Activated B cell treated with CpG ODN at 0.5 μM for 24 hours (primary cell): ENCODE data around the gene MFSD1. TPM values are rescaled to one million over a fixed set of nuclear protein-coding genes. Genes with fewer than 3 reads are reported as not detected.

Experiments
- ATAC-seq: fragments of 200-7000 bp; cut with Tn5 transposase; one replicate; pipeline ENCODE4 v1.10.0; 2021; ENCODE audit warnings: low read depth, mild to moderate bottlenecking, moderate library complexity
- CTCF ChIA-PET: fragments of 350-600 bp; sonication (Branson Sonifier 250); formaldehyde crosslinking; loops from one replicate; lab custom pipeline; 2021; ENCODE audit warnings: antibody characterized with exemption; lab: Charles Lee
- POLR2A ChIA-PET: fragments of 350-600 bp; sonication (Branson Sonifier 250); formaldehyde crosslinking; loops from one replicate; lab custom pipeline; 2021; ENCODE audit warnings: antibody characterized with exemption; lab: Charles Lee
- DNase-seq: peaks from one replicate; pipeline ENCODE4 v3.0.0; 2022
- H3K27ac Mint-ChIP-seq: one replicate; pipeline ENCODE4 v1.8.0; 2020; ENCODE audit warnings: mixed read lengths
- H3K27me3 Mint-ChIP-seq: one replicate; pipeline ENCODE4 v1.8.0; 2021; ENCODE audit warnings: mixed read lengths
- H3K36me3 Mint-ChIP-seq: one replicate; pipeline ENCODE4 v1.8.0; 2021; ENCODE audit warnings: low read depth, mixed read lengths
- H3K4me1 Mint-ChIP-seq: one replicate; pipeline ENCODE4 v1.8.0; 2021; ENCODE audit warnings: mixed read lengths
- H3K4me3 Mint-ChIP-seq: one replicate; pipeline ENCODE4 v1.8.0; 2020; ENCODE audit warnings: mild to moderate bottlenecking, mixed read lengths
- H3K9me3 Mint-ChIP-seq: one replicate; pipeline ENCODE4 v1.8.0; 2020; ENCODE audit warnings: mixed read lengths
- CTCF ChIP-seq: fragments of 200-600 bp; IDR thresholded peaks from one replicate; pipeline ENCODE4 v1.8.0; 2022; ENCODE audit warnings: antibody characterized with exemption, mild to moderate bottlenecking
- intact Hi-C: fragments of 100-400 bp; cut with micrococcal nuclease; formaldehyde crosslinking; loops from one replicate; pipeline ENCODE4 v1.15.1; 2024
- total RNA-seq: library from RNA; stranded (reverse); gene quantifications from 2 replicates; pipeline ENCODE4 v1.2.3, GENCODE V29; 2022

MFSD1 gene
- total RNA-seq, 1 donor from 2014 or later: 41.6 TPM

GRCh38 chr3:158809642-158810041 lies 7.8 kb downstream of the MFSD1 start:
- H3K9me3 Mint-ChIP-seq: no peaks in the 10 kb centered on the region
- H3K36me3 Mint-ChIP-seq: peaks cover 83% of the 10 kb centered on the region
- ATAC-seq (no peak), DNase-seq (no peak)
- H3K4me3 Mint-ChIP-seq: no peak overlapping the region
- intact Hi-C loops: loop anchor here (10.0 kb wide), 1 partner anchor 1755 kb away; the partner anchor contains the start of gene KPNA4
- peaks cover 9% of the 10 kb centered on the region for H3K4me1 Mint-ChIP-seq
- H3K27ac Mint-ChIP-seq: no peak overlapping the region
- no peak for TF ChIP-seq CTCF
- ChIA-PET CTCF (no interaction called here), POLR2A (no interaction called here)
- no peaks in the 10 kb centered on the region for H3K27me3 Mint-ChIP-seq

- no peak for ATAC-seq
- POLR2A ChIA-PET: interaction anchor here (0.6 kb wide), 1 partner anchor 86 kb away, joined by 3 read pairs; no protein-coding TSS in a partner anchor
Observed at GRCh38 chr3:158810823-158811724, 9.2 kb downstream of the MFSD1 start.

GRCh38 chr3:158819282-158819681 lies 17.4 kb downstream of the MFSD1 start:
- CTCF ChIA-PET: no interaction called here

More at GRCh38 chr3:158810823-158811724, 9.2 kb downstream of the MFSD1 start:
- H3K27me3 Mint-ChIP-seq: no peaks in the 10 kb centered on the region
- H3K36me3 Mint-ChIP-seq: peaks cover 76% of the 10 kb centered on the region
- no peak for DNase-seq
- H3K27ac Mint-ChIP-seq: no peak overlapping the region
- H3K4me1 Mint-ChIP-seq: peaks cover 2% of the 10 kb centered on the region
- H3K9me3 Mint-ChIP-seq: no peaks in the 10 kb centered on the region
- intact Hi-C loops: no loop called here
- TF ChIP-seq CTCF: no peak
- H3K4me3 Mint-ChIP-seq: no peak overlapping the region
- CTCF ChIA-PET: no interaction called here

GRCh38 chr3:158820521-158820920 lies 18.7 kb downstream of the MFSD1 start:
- Mint-ChIP-seq H3K27me3 (no peaks in the 10 kb centered on the region), H3K4me1 (no peaks in the 10 kb centered on the region), H3K36me3 (peaks cover 73% of the 10 kb centered on the region), H3K4me3 (no peak overlapping the region), H3K27ac (no peak overlapping the region), H3K9me3 (no peaks in the 10 kb centered on the region)
- no peak for DNase-seq
- ChIA-PET POLR2A (no interaction called here), CTCF (interaction anchor here (0.6 kb wide), 1 partner anchor 1623 kb away, joined by 4 read pairs; no protein-coding TSS in a partner anchor)
- intact Hi-C loops: no loop called here
- no peak for ATAC-seq
- no peak for TF ChIP-seq CTCF

More at GRCh38 chr3:158819282-158819681, 17.4 kb downstream of the MFSD1 start:
- DNase-seq: no peak
- H3K4me3 Mint-ChIP-seq: no peak overlapping the region
- H3K27me3 Mint-ChIP-seq: no peaks in the 10 kb centered on the region
- no peaks in the 10 kb centered on the region for H3K9me3 Mint-ChIP-seq
- no peak for TF ChIP-seq CTCF
- no peaks in the 10 kb centered on the region for H3K4me1 Mint-ChIP-seq
- no peak overlapping the region for H3K27ac Mint-ChIP-seq
- intact Hi-C loops: no loop called here
- ATAC-seq: no peak
- POLR2A ChIA-PET: no interaction called here
- H3K36me3 Mint-ChIP-seq: peaks cover 79% of the 10 kb centered on the region

GRCh38 chr3:158821847-158822246 lies 20.0 kb downstream of the MFSD1 start:
- Mint-ChIP-seq H3K27me3 (no peaks in the 10 kb centered on the region), H3K4me3 (no peak overlapping the region), H3K36me3 (peaks cover 74% of the 10 kb centered on the region), H3K27ac (no peak overlapping the region), H3K4me1 (no peaks in the 10 kb centered on the region), H3K9me3 (no peaks in the 10 kb centered on the region)
- ChIA-PET POLR2A (no interaction called here), CTCF (no interaction called here)
- no peak for TF ChIP-seq CTCF
- no peak for ATAC-seq
- no peak for DNase-seq
- intact Hi-C loops: no loop called here
